ENCODE measurements around the gene LDHD.
A peak's percentile ranks its signal among the peaks of the same experiment; 100 is the strongest.

The LDHD gene

DNA sequence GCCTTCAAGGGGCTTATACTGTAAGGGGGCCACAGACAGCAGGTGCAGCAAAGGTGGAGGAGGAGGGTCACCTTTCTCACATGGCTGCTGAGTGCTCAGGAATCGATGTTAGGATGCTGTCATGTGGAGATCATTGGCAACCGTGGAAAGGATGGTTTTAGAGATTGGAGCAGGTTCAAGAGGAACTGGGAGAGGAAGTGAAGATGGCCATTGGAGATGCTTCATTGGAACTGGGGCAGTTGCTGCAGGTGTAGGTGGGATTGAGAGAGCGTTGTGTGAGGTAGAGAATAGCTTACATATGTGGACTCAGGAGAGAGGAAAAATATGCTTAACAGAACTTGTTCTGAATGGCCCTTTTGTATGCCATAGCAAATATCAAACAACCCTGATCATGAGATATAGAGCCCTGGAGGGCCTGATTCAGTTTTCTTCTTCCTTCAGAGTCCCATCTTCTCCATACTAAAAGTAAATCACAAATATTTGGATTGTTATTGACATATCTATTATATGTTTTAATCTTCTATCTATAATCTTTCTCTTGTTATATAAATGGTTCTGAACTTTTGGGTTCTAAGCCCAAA, 40.8 kb downstream of the LDHD start:
- no peaks in the 10 kb centered on the region for H3K27me3 Mint-ChIP-seq (ENCODE audit: low read depth)
- TF ChIP-seq, protein P1, sequence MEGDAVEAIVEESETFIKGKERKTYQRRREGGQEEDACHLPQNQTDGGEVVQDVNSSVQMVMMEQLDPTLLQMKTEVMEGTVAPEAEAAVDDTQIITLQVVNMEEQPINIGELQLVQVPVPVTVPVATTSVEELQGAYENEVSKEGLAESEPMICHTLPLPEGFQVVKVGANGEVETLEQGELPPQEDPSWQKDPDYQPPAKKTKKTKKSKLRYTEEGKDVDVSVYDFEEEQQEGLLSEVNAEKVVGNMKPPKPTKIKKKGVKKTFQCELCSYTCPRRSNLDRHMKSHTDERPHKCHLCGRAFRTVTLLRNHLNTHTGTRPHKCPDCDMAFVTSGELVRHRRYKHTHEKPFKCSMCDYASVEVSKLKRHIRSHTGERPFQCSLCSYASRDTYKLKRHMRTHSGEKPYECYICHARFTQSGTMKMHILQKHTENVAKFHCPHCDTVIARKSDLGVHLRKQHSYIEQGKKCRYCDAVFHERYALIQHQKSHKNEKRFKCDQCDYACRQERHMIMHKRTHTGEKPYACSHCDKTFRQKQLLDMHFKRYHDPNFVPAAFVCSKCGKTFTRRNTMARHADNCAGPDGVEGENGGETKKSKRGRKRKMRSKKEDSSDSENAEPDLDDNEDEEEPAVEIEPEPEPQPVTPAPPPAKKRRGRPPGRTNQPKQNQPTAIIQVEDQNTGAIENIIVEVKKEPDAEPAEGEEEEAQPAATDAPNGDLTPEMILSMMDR (IDR thresholded peaks at IDR 0.05; ENCODE audit: unreplicated experiment in 3 of 3), result no peak
- no peak overlapping the region for H3K4me3 Mint-ChIP-seq
- H3K4me1 Mint-ChIP-seq, result peaks cover 35% of the 10 kb centered on the region
- H3K9me3 Mint-ChIP-seq, result peaks cover 2% of the 10 kb centered on the region
- H3K27ac Mint-ChIP-seq, result no peak overlapping the region
- peaks cover 19% of the 10 kb centered on the region for H3K36me3 Mint-ChIP-seq (ENCODE audit: low read depth)

DNA sequence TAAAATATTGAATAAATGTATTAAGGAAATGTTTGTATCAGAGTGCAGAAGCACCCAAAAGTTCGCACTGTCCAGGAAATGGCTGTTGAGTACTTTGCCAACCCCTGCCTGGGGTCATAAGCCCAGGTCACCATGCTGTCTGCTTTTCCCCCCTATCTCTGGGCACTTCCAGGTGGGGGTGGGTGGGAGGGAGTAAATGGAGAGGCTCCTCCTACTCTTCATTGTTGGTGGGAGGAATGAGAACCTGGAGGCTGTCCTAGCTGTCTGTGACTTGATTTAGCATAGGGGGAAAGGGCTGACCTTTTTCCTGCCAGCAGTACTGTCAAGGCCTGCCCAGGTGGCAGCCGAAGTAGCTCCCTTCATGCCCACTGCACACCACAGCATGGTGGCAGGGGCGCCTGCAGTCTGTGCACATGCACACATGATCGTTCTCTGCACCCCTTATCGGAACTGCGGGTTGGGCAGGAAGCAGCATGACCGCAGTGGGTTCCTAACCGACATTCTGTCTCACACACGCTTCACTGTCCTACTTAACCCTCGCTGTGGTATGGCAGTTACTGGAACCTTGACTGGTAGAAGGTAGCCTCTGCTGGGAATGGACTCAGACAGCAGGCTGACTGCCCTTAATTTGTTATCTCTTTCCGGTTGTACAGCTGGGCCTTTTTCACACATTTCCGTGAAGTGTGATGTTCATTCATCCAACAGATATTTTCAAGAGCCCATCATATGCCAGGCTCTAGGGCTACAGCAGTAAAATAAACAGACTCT, 41.5 kb downstream of the LDHD start:
- Mint-ChIP-seq H3K36me3 (ENCODE audit: low read depth) (peaks cover 19% of the 10 kb centered on the region), H3K27me3 (ENCODE audit: low read depth) (no peaks in the 10 kb centered on the region), H3K4me3 (no peak overlapping the region), H3K9me3 (peaks cover 2% of the 10 kb centered on the region), H3K4me1 (peaks cover 38% of the 10 kb centered on the region), H3K27ac (no peak overlapping the region)
- TF ChIP-seq, protein P1 (IDR thresholded peaks at IDR 0.05; ENCODE audit: unreplicated experiment in 3 of 3), result no peak

DNA sequence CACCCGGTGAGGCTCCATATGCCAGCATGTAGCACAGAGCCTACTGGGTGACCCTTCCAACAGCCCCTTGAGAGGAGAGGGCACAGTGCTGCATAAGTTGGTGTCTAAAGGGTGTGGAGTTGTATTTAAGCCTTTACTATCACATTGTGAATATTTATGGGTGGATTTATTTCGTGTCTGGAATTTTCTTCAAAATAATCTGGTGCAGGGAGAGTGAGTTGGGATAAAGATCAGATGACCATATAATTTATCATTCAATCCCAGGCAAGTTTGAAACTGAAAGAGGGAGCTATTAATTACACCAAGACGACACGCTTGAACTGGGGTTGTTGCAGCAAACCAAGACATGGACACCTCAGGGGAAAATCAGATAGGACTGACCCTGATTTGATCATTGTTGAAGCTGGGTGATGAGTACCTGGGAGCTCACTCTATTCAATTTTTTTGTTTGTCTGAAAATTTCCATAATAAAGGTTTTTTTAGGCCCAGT, 42.2 kb downstream of the LDHD start:
- Mint-ChIP-seq H3K36me3 (ENCODE audit: low read depth) (peaks cover 19% of the 10 kb centered on the region), H3K9me3 (peaks cover 2% of the 10 kb centered on the region), H3K27ac (peak overlapping the region in 2 of 3 experiments; percentile 7 to 60), H3K4me1 (peaks cover 45% of the 10 kb centered on the region), H3K27me3 (ENCODE audit: low read depth) (no peaks in the 10 kb centered on the region), H3K4me3 (no peak overlapping the region)
- TF ChIP-seq, protein P1 (IDR thresholded peaks at IDR 0.05; ENCODE audit: unreplicated experiment in 3 of 3), result no peak

DNA sequence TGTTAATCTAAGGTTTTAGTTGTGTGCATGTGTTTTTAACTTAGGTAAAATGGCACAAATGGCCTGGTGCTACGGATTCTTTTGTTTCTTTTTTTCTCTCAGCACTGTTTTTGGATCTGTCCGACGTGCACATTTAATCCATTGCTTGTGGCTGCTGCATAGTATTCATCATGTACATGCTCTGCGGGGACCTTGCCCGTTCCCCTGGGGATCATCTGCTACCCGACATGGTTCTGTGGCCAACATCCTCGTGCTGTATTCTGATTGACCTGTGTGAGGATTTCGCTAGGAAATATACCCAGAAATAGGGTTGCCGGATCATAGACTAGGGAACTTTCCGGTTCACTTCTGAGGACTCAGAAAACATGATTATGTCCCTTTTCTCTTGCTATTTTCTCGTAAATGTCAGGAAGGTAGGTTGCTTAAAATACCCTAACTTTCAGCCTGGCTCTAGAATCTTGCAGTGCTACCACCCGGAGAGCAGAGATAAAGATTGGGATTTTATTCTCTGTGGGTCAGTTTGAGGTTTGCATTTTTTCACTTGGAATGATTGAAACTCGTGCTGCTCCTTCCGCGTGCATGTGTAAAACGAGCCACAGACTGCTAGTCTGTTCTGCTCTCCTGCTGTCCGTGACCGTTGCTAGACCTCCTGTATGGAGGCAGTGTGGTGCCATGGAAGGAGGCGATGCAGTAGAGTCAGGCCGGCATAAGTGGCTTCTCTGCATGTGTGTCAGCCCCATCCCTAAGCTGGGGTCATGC, 42.9 kb downstream of the LDHD start:
- Mint-ChIP-seq H3K4me3 (no peak overlapping the region), H3K27me3 (ENCODE audit: low read depth) (no peaks in the 10 kb centered on the region), H3K27ac (peak overlapping the region in 2 of 3 experiments; percentile 7 to 60), H3K36me3 (ENCODE audit: low read depth) (peaks cover 16% of the 10 kb centered on the region), H3K4me1 (peaks cover 46% of the 10 kb centered on the region), H3K9me3 (peaks cover 2% of the 10 kb centered on the region)
- TF ChIP-seq, protein P1 (IDR thresholded peaks at IDR 0.05; ENCODE audit: unreplicated experiment in 3 of 3), result no peak

DNA sequence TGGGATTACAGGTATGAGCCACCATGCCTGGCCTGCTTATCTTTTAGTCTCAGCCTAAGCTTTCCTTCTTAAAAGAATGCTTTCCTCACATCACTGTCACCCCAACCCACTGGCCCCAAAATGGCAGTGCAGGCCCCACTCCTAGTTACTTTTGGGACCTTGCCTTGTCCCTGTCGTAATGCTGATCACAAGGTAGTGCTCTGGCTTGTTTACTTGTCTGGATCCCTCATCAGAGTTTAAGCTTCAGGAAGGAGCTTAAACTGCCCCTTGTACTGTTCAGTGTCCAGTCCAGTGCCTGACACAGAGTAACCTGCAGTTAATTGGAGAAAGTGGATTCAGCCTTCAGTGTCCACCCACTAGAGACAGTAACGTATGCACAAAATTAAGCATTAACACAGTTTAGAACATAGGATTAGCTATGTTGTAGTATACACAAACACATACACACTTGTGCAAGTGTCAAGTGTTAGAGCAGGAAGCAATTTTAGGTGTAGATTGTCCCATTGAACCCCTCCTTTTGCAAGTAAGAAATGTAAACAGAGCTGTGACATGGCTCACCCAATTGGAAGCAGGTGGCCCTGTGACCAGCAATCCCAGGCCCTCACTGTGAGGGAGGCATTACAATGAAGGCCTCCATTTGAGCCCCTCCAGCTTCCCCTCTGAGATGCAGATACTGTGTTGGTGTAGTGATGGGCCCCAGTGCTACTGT, 44.2 kb downstream of the LDHD start:
- Mint-ChIP-seq H3K9me3 (no peaks in the 10 kb centered on the region), H3K4me1 (peaks cover 49% of the 10 kb centered on the region), H3K27me3 (ENCODE audit: low read depth) (no peaks in the 10 kb centered on the region), H3K27ac (no peak overlapping the region), H3K36me3 (ENCODE audit: low read depth) (peaks cover 5% of the 10 kb centered on the region), H3K4me3 (no peak overlapping the region)
- TF ChIP-seq, protein P1 (IDR thresholded peaks at IDR 0.05; ENCODE audit: unreplicated experiment in 3 of 3), result no peak
